Measurements from ENCODE around the gene KRTAP17-1. TPM values are rescaled to one million over a fixed set of nuclear protein-coding genes. Genes with fewer than 3 reads are reported as not detected.
"Not testable (repeated sequence)": the region's sequence is repeated elsewhere in the genome, so short reads cannot be mapped to it uniquely, and the experiment has no call there.

The KRTAP17-1 gene
- polyA plus RNA-seq, 1 donor from 2014 or later = not detected

- Histone ChIP-seq H3K27me3 (ENCODE audit: insufficient read depth, low read depth, low read length) (no peaks in the 10 kb centered on the region), H3K9me3 (ENCODE audit: low read length) (no peaks in the 10 kb centered on the region), H3K4me3 (ENCODE audit: low read length) (no peak overlapping the region), H3K9me2 (ENCODE audit: insufficient read depth, low read length) (no peaks in the 10 kb centered on the region), H3K36me3 (ENCODE audit: insufficient read depth, low read length) (no peaks in the 10 kb centered on the region), H3K9ac (ENCODE audit: low read length) (no peak overlapping the region), H3F3A (ENCODE audit: insufficient read depth, low read length, poor library complexity, severe bottlenecking) (no peaks in the 10 kb centered on the region), H3K4me2 (ENCODE audit: low read length) (no peak overlapping the region), H4K20me1 (ENCODE audit: insufficient read depth) (no peaks in the 10 kb centered on the region), H2AFZ (ENCODE audit: low read depth, low read length) (no peak overlapping the region), H3K79me2 (replicated peaks; ENCODE audit: insufficient read depth, low read length) (no peaks in the 10 kb centered on the region), H3K27ac (ENCODE audit: low read length) (no peak overlapping the region)
- TF ChIP-seq CTCF (IDR thresholded peaks at IDR 0.05; ENCODE audit: poor library complexity, severe bottlenecking) = no peak
- TF ChIP-seq EP300 (conservative IDR thresholded peaks at IDR 0.05; ENCODE audit: poor library complexity, severe bottlenecking) = no peak
These were observed 37.3 kb upstream of the KRTAP17-1 start for GRCh38 chr17:41352597-41353366.

- H3K4me3 ChIP-seq (ENCODE audit: low read length) = no peak overlapping the region
- no peaks in the 10 kb centered on the region for H3F3A ChIP-seq (ENCODE audit: insufficient read depth, low read length, poor library complexity, severe bottlenecking)
- H3K4me2 ChIP-seq (ENCODE audit: low read length) = no peak overlapping the region
- no peak overlapping the region for H3K27ac ChIP-seq (ENCODE audit: low read length)
- no peaks in the 10 kb centered on the region for H3K79me2 ChIP-seq (replicated peaks; ENCODE audit: insufficient read depth, low read length)
- H3K27me3 ChIP-seq (ENCODE audit: insufficient read depth, low read depth, low read length) = no peaks in the 10 kb centered on the region
- TF ChIP-seq RAD21 (conservative IDR thresholded peaks at IDR 0.05) (no peak), TAF1 (IDR thresholded peaks at IDR 0.05; ENCODE audit: low read depth) (no peak), POLR2AphosphoS5 (IDR thresholded peaks at IDR 0.05) (no peak), EP300 (conservative IDR thresholded peaks at IDR 0.05; ENCODE audit: poor library complexity, severe bottlenecking) (no peak)
- no peak overlapping the region for H3K9ac ChIP-seq (ENCODE audit: low read length)
- no peaks in the 10 kb centered on the region for H3K9me3 ChIP-seq (ENCODE audit: low read length)
- H3K36me3 ChIP-seq (ENCODE audit: insufficient read depth, low read length) = no peaks in the 10 kb centered on the region
- H4K20me1 ChIP-seq (ENCODE audit: insufficient read depth) = no peaks in the 10 kb centered on the region
- no peaks in the 10 kb centered on the region for H3K9me2 ChIP-seq (ENCODE audit: insufficient read depth, low read length)
- H2AFZ ChIP-seq (ENCODE audit: low read depth, low read length) = no peak overlapping the region
These were observed 35.7 kb upstream of the KRTAP17-1 start for GRCh38 chr17:41351177-41351576.

DNA sequence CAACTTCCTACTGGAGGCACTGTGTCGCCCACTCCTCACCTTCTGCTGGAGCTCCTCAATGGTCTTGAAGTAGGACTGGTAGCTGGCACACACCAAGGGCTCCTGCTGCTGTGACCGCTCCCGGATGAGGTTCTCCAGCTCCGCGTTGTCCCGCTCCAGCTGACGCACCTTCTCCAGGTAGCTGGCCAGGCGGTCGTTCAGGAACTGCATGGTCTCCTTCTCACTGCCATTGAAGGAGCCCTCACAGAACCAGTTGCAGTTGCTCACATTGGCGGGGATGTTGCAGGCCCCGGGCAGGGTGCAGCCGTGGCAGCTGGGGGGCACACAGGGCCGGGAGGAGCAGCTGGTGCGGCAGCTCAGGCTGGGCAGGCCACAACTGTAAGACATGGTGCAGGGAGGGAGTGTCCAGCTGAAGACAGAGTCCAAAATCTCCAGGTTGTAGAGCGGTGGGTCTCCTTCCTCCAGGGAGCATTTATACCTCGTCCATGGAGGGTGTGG lies 34.9 kb upstream of the KRTAP17-1 start, which contains the start of gene KRT33A:
Gene KRT33A (minus strand): TSS at position 448 of the 498 bp plus-strand sequence. CDS start 61 bp downstream, at position 387.
- H3F3A ChIP-seq (ENCODE audit: insufficient read depth, low read length, poor library complexity, severe bottlenecking); H3K9me2 ChIP-seq (ENCODE audit: insufficient read depth, low read length); H3K4me2 ChIP-seq (ENCODE audit: low read length); H4K20me1 ChIP-seq (ENCODE audit: insufficient read depth); H3K79me2 ChIP-seq (replicated peaks; ENCODE audit: insufficient read depth, low read length); H3K27me3 ChIP-seq (ENCODE audit: insufficient read depth, low read depth, low read length); H3K4me3 ChIP-seq (ENCODE audit: low read length); H2AFZ ChIP-seq (ENCODE audit: low read depth, low read length); H3K9me3 ChIP-seq (ENCODE audit: low read length); H3K36me3 ChIP-seq (ENCODE audit: insufficient read depth, low read length); H3K9ac ChIP-seq (ENCODE audit: low read length); H3K27ac ChIP-seq (ENCODE audit: low read length): not testable (repeated sequence)
